Liver (tissue), 9 donors: ENCODE measurements around the gene SMIM24. TPM values are rescaled to one million over a fixed set of nuclear protein-coding genes. Genes with fewer than 3 reads are reported as not detected.

Source experiments
- DNase-seq: peaks from one replicate; pipeline ENCODE4 v3.0.0-alpha.2; 2017; ENCODE audit warnings: low spot score
- H3K27ac ChIP-seq, 2 donors: one replicate each; pipeline ENCODE4 v1.7.0; 2013; ENCODE audit warnings: inconsistent platforms in 2 of 2, low read length in 2 of 2, control low read depth in 1 of 2, low read depth in 1 of 2, mild to moderate bottlenecking in 1 of 2
- H3K27me3 ChIP-seq, 4 donors: one replicate each; pipeline versions ENCODE4 v1.6.1 to v1.7.0; 2013; ENCODE audit warnings: low read length in 3 of 4, inconsistent platforms in 1 of 4, mild to moderate bottlenecking in 1 of 4, moderate library complexity in 1 of 4; ENCODE audit not compliant: control insufficient read depth in 4 of 4, insufficient read depth in 4 of 4
- H3K36me3 ChIP-seq, 4 donors: one replicate each; pipeline versions ENCODE4 v1.6.1 to v1.7.0; 2013; ENCODE audit warnings: low read length in 3 of 4, mild to moderate bottlenecking in 3 of 4, low read depth in 1 of 4, moderate library complexity in 1 of 4; ENCODE audit not compliant: control insufficient read depth in 4 of 4, insufficient read depth in 3 of 4
- H3K4me1 ChIP-seq, 4 donors: one replicate each; pipeline versions ENCODE4 v1.6.1 to v1.7.0; 2013; ENCODE audit warnings: low read length in 3 of 4, mild to moderate bottlenecking in 3 of 4, moderate library complexity in 1 of 4; ENCODE audit not compliant: control insufficient read depth in 4 of 4, insufficient read depth in 4 of 4
- H3K4me3 ChIP-seq, 3 donors: one replicate each; pipeline versions ENCODE4 v1.6.1 to v1.7.0; 2013; ENCODE audit warnings: low read length in 3 of 3, control low read depth in 1 of 3, low read depth in 1 of 3, mild to moderate bottlenecking in 1 of 3
- H3K9ac ChIP-seq, 2 donors: one replicate each; pipeline ENCODE4 v1.7.0; 2013; ENCODE audit warnings: low read length in 2 of 2, mild to moderate bottlenecking in 2 of 2, moderate library complexity in 2 of 2, control low read depth in 1 of 2, low read depth in 1 of 2
- H3K9me3 ChIP-seq, 4 donors: one replicate each; pipeline versions ENCODE4 v1.6.1 to v1.7.0; 2013; ENCODE audit warnings: low read length in 3 of 4; ENCODE audit not compliant: control insufficient read depth in 4 of 4
- ATF3 ChIP-seq: IDR thresholded peaks from 2 replicates; pipeline ENCODE4 v1.6.1; 2016; ENCODE audit warnings: antibody characterized with exemption
- CTCF ChIP-seq: fragments of 150-350 bp; IDR thresholded peaks from 2 replicates; pipeline ENCODE4 v1.5.1; 2017; ENCODE audit warnings: improper control_type of control experiment, low read depth, low read length; ENCODE audit not compliant: missing input control
- EGR1 ChIP-seq, 2 donors: IDR thresholded peaks; 2 replicates each; pipeline ENCODE4 v1.6.1; 2016 to 2018; ENCODE audit warnings: antibody characterized with exemption in 2 of 2, low read depth in 2 of 2
- FOXA1 ChIP-seq: IDR thresholded peaks from 2 replicates; pipeline ENCODE4 v1.6.1; 2016; ENCODE audit warnings: antibody characterized with exemption
- FOXA2 ChIP-seq: IDR thresholded peaks from 2 replicates; pipeline ENCODE4 v1.6.1; 2016; ENCODE audit warnings: antibody characterized with exemption
- GABPA ChIP-seq, 2 donors: IDR thresholded peaks in 1 of 2; conservative IDR thresholded peaks in 1 of 2; 2 replicates each; pipeline ENCODE4 v1.6.1; 2016; ENCODE audit warnings: antibody characterized with exemption in 2 of 2, mild to moderate bottlenecking in 1 of 2, moderate library complexity in 1 of 2
- HNF4A ChIP-seq, 2 donors: conservative IDR thresholded peaks; 2 replicates each; pipeline ENCODE4 v1.6.1; 2016; ENCODE audit warnings: antibody characterized with exemption in 2 of 2, mild to moderate bottlenecking in 2 of 2
- HNF4G ChIP-seq: IDR thresholded peaks from 2 replicates; pipeline ENCODE4 v1.6.1; 2016; ENCODE audit warnings: antibody characterized with exemption
- JUND ChIP-seq, 2 donors: IDR thresholded peaks; 2 replicates each; pipeline ENCODE4 v1.6.1; 2016; ENCODE audit warnings: antibody characterized with exemption in 2 of 2
- MAX ChIP-seq: IDR thresholded peaks from 2 replicates; pipeline ENCODE4 v1.6.1; 2016; ENCODE audit warnings: antibody characterized with exemption
- NR2F2 ChIP-seq: IDR thresholded peaks from 2 replicates; pipeline ENCODE4 v1.6.1; 2016; ENCODE audit warnings: antibody characterized with exemption
- RAD21 ChIP-seq, 2 donors: IDR thresholded peaks; 2 replicates each; pipeline ENCODE4 v1.6.1; 2016; ENCODE audit warnings: antibody characterized with exemption in 2 of 2, mild to moderate bottlenecking in 2 of 2
- REST ChIP-seq: IDR thresholded peaks from 2 replicates; pipeline ENCODE4 v1.6.1; 2016; ENCODE audit warnings: antibody characterized with exemption, mild to moderate bottlenecking
- RXRA ChIP-seq, 2 donors: IDR thresholded peaks; 2 replicates each; pipeline ENCODE4 v1.6.1; 2017 to 2018; ENCODE audit warnings: antibody characterized with exemption in 2 of 2, mild to moderate bottlenecking in 1 of 2
- SP1 ChIP-seq: IDR thresholded peaks from 2 replicates; pipeline ENCODE4 v1.6.1; 2018; ENCODE audit warnings: antibody characterized with exemption, mild to moderate bottlenecking
- TAF1 ChIP-seq: conservative IDR thresholded peaks from 2 replicates; pipeline ENCODE4 v1.6.1; 2016; ENCODE audit warnings: antibody characterized with exemption, mild to moderate bottlenecking
- YY1 ChIP-seq: IDR thresholded peaks from 2 replicates; pipeline ENCODE4 v1.6.1; 2016; ENCODE audit warnings: antibody characterized with exemption, mild to moderate bottlenecking
- ZBTB33 ChIP-seq: IDR thresholded peaks from 2 replicates; pipeline ENCODE4 v1.6.1; 2016; ENCODE audit warnings: antibody characterized with exemption
- WGBS: extraction: QIAGEN DNeasy Blood & Tissue Kit; methylation state at CpG from one replicate; pipeline ENCODE4 v1.1.7; 2013; 5-methylcytosine and 5-hydroxymethylcytosine counted together
- polyA plus RNA-seq, 2 donors: library from polyadenylated mRNA; stranded (reverse) in 1 of 2; unstranded in 1 of 2; fragments of 200-250 nt in 1 of 2; fragments of >200 nt in 1 of 2; fragmentation: Nextera tagmentation in 1 of 2; extraction: Ambion mirVana in 1 of 2; gene quantifications; one replicate each; pipeline versions ENCODE4 v1.2.1 to v1.2.3, GENCODE V29; 2013 to 2015
- total RNA-seq, 2 donors: library from RNA; depleted of rRNA; stranded (reverse); fragments of >200 nt; gene quantifications; one replicate each; pipeline ENCODE4 v1.2.3, GENCODE V29; 2014
- donor health status: healthy.
- donor health status: healthy.
- donor health status: healthy.
- donor health status: healthy.
- donor health status: healthy.

The SMIM24 gene
- total and polyA plus RNA-seq, 4 donors = 0.17 to 13.7 (median 2.8) TPM

DNA sequence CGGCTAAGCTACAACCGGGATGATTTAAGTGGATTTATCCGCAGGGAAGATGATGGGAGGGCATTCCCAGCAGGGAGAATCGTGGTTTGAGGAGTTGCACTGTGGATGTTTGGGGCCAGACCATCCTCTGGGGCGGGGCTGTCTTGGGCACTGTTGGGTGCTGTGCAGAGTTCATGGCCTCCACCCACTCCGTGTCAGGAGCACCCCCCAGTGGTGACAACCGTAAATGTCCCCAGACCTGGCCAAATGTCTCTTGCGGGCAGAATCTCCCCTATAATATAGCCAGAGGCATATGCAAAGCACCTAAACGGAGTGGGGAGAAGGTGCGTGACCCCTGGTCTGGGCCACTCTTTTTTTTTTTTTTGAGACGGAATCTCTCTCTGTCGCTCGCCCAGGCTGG, 40.2 kb downstream of the SMIM24 start:
- H3K27ac ChIP-seq = no peak overlapping the region
- peaks cover 13 to 39% (median 30%) of the 10 kb centered on the region in 4 donors for H3K36me3 ChIP-seq
- peaks cover 0 to 20% (median 1%) of the 10 kb centered on the region in 4 donors for H3K4me1 ChIP-seq
- no peak overlapping the region for H3K9ac ChIP-seq
- no peaks in the 10 kb centered on the region for H3K27me3 ChIP-seq
- WGBS = 66% methylated on average over 13 of the region's 13 CpGs
- TF ChIP-seq REST = no peak
- no peak for TF ChIP-seq FOXA1
- TF ChIP-seq HNF4A (conservative IDR thresholded peaks at IDR 0.05) = peak in 1 of 2 donors; percentile 26
- peak; percentile 78 to 84 for TF ChIP-seq RAD21 (IDR thresholded peaks at IDR 0.05)
- no peak for TF ChIP-seq ZBTB33
- no peak for TF ChIP-seq TAF1
- TF ChIP-seq ATF3 = no peak
- peak; percentile 58 for TF ChIP-seq CTCF
- no peak for TF ChIP-seq JUND (IDR thresholded peaks at IDR 0.05)
- no peak for TF ChIP-seq FOXA2
- peak; percentile 44 to 59 for TF ChIP-seq RXRA (IDR thresholded peaks at IDR 0.05)
- no peak for TF ChIP-seq GABPA (IDR thresholded peaks at IDR 0.05 in 1 of 2, conservative IDR thresholded peaks at IDR 0.05 in 1 of 2)
- no peak for TF ChIP-seq YY1
- no peak for TF ChIP-seq HNF4G
- no peak for TF ChIP-seq NR2F2
- TF ChIP-seq SP1 = no peak
- no peak for TF ChIP-seq MAX
- TF ChIP-seq EGR1 (IDR thresholded peaks at IDR 0.05; ENCODE audit: low read depth in 2 of 2) = no peak
- no peak overlapping the region for H3K4me3 ChIP-seq
- DNase-seq = peak; percentile 63
- H3K9me3 ChIP-seq = no peaks in the 10 kb centered on the region
